GM21423 (cell line): ENCODE measurements around the gene RUNDC1.
"Not testable (repeated sequence)": the region's sequence is repeated elsewhere in the genome, so short reads cannot be mapped to it uniquely, and the experiment has no call there.

ENCODE experiments used
- ATAC-seq: cut with Tn5 transposase; IDR thresholded peaks from one replicate; pipeline ENCODE4 v1.9.1; 2021; ENCODE audit warnings: mild to moderate bottlenecking, moderate library complexity; ENCODE audit not compliant: unreplicated experiment

The RUNDC1 gene

GRCh38 chr17:42989726-42990652 is 9.6 kb downstream of the RUNDC1 start:
- ATAC-seq: no peak

- ATAC-seq: no peak
Measured at GRCh38 chr17:42991471-42991870, 11.1 kb downstream of the RUNDC1 start.

- no peak for ATAC-seq
Measured at GRCh38 chr17:42992872-42993271, 12.5 kb downstream of the RUNDC1 start.

- ATAC-seq: not testable (repeated sequence)
Measured at GRCh38 chr17:42993913-42994312, 13.5 kb downstream of the RUNDC1 start.

- no peak for ATAC-seq
Measured at GRCh38 chr17:42997390-42997983, 17.1 kb downstream of the RUNDC1 start.

- ATAC-seq: peak; percentile 91
Measured at GRCh38 chr17:42997984-42998938, 17.9 kb downstream of the RUNDC1 start, which contains the start of gene RPL27. Gene RPL27, plus strand, starts transcription at chr17:42998419. Its CDS starts 332 bp downstream, at chr17:42998751.

- ATAC-seq: no peak
Measured at GRCh38 chr17:42999003-42999525, 18.7 kb downstream of the RUNDC1 start.

GRCh38 chr17:43000894-43001293 is 20.5 kb downstream of the RUNDC1 start:
- not testable (repeated sequence) for ATAC-seq

GRCh38 chr17:43003542-43004172 is 23.3 kb downstream of the RUNDC1 start:
- no peak for ATAC-seq

- no peak for ATAC-seq
Measured at GRCh38 chr17:43006639-43007551, 26.5 kb downstream of the RUNDC1 start, which contains the start of gene IFI35. Gene IFI35, plus strand, starts transcription at chr17:43006784. Its CDS starts 164 bp downstream, at chr17:43006948.

GRCh38 chr17:43010667-43011308 is 30.4 kb downstream of the RUNDC1 start:
- no peak for ATAC-seq

GRCh38 chr17:43011728-43012472 is 31.5 kb downstream of the RUNDC1 start:
- ATAC-seq: no peak

GRCh38 chr17:43013296-43013695 is 32.9 kb downstream of the RUNDC1 start:
- ATAC-seq: no peak

- no peak for ATAC-seq
Measured at GRCh38 chr17:43014020-43014648, 33.8 kb downstream of the RUNDC1 start.

GRCh38 chr17:43014649-43015542 is 34.5 kb downstream of the RUNDC1 start:
- ATAC-seq: no peak

GRCh38 chr17:43015579-43015978 is 35.2 kb downstream of the RUNDC1 start:
- no peak for ATAC-seq
